K562 (cell line): Measurements from ENCODE around the gene SHISA2. TPM values are rescaled to one million over a fixed set of nuclear protein-coding genes. Genes with fewer than 3 reads are reported as not detected.
"Not testable (repeated sequence)": the region's sequence is repeated elsewhere in the genome, so short reads cannot be mapped to it uniquely, and the experiment has no call there.

Source experiments
- ATAC-seq: fragments of 200-7000 bp; cut with Tn5 transposase; 3 replicates; pipeline ENCODE4 v1.9.1; 2020; ENCODE audit warnings: moderate library complexity
- BruUV-seq: library from RNA; stranded (reverse); fragments of 400-500 nt; replicated peaks from 2 replicates; lab custom pipeline; 2021; lab: Mats Ljungman, UMichigan
- CTCF ChIA-PET: fragments of 300-600 bp; formaldehyde crosslinking; extraction: SDS; loops from one replicate; lab custom pipeline; 2021; ENCODE audit warnings: low intra/inter-chr PET ratio; lab: Yijun Ruan, JAX
- POLR2A ChIA-PET: fragments of 300-600, 350-650 bp; sonication (Branson Sonifier 250); formaldehyde crosslinking; extraction: SDS; loops from one replicate; lab custom pipeline; 2021; ENCODE audit warnings: antibody characterized with exemption, inconsistent platforms; lab: Yijun Ruan, JAX
- DNase-seq, 4 experiments: peaks; one replicate each; pipeline versions ENCODE4 v3.0.0 to v3.0.0-alpha.2; 2011 to 2018; ENCODE audit warnings: low spot score in 3 of 4, mixed read lengths in 3 of 4; ENCODE audit errors: extremely low read depth in 1 of 4
- FAIRE-seq: peaks from 2 replicates; lab custom pipeline; 2011; peaks lifted over from hg19 to GRCh38; lab: Jason Lieb, UNC
- H2AFZ ChIP-seq: 2 replicates; pipeline ENCODE4 v1.6.0; 2011; ENCODE audit warnings: low read depth, low read length, control low read depth, inconsistent platforms
- H3K27ac ChIP-seq: fragments of 200-600 bp; 3 replicates; pipeline ENCODE4 v1.8.0; 2011; ENCODE audit warnings: low read depth, mild to moderate bottlenecking, control low read depth, inconsistent platforms, low read length, moderate library complexity, mixed read lengths; ENCODE audit errors: extremely low read depth
- H3K27me3 ChIP-seq, 2 experiments: fragments of 300-600 bp in 1 of 2; 2 replicates in 1 of 2; 3 replicates in 1 of 2; pipeline versions ENCODE4 v1.6.0 to v1.8.0; 2011; ENCODE audit warnings: inconsistent platforms in 2 of 2, low read length in 2 of 2, mild to moderate bottlenecking in 1 of 2, mixed read lengths in 1 of 2, moderate library complexity in 1 of 2; ENCODE audit not compliant: control insufficient read depth in 2 of 2, insufficient read depth in 2 of 2
- H3K36me3 ChIP-seq: fragments of 300-600 bp; 3 replicates; pipeline ENCODE4 v1.8.0; 2011; ENCODE audit warnings: mild to moderate bottlenecking, low read length, inconsistent platforms; ENCODE audit not compliant: control insufficient read depth, insufficient read depth
- H3K4me1 ChIP-seq, 2 experiments: fragments of 200-600 bp in 1 of 2; replicated peaks in 1 of 2; 2 replicates in 1 of 2; 3 replicates in 1 of 2; pipeline versions ENCODE4 v1.5.1 to v1.8.0; 2011; ENCODE audit warnings: inconsistent platforms in 2 of 2, low read length in 2 of 2, mild to moderate bottlenecking in 1 of 2, mixed read lengths in 1 of 2, moderate library complexity in 1 of 2; ENCODE audit not compliant: control insufficient read depth in 2 of 2, insufficient read depth in 2 of 2
- H3K4me2 ChIP-seq: 2 replicates; pipeline ENCODE4 v1.6.1; 2011; ENCODE audit warnings: low read length, control low read depth, inconsistent platforms, mixed read lengths; ENCODE audit not compliant: insufficient read depth
- H3K4me3 ChIP-seq: fragments of 200-600 bp; sonication (generic), shearing (Covaris generic); 2 replicates; pipeline ENCODE4 v1.5.1; 2016; ENCODE audit warnings: control low read depth, inconsistent platforms
- H3K79me2 ChIP-seq: fragments of 200-600 bp; 3 replicates; pipeline ENCODE4 v1.8.0; 2011; ENCODE audit warnings: low read length, inconsistent platforms; ENCODE audit not compliant: control insufficient read depth, insufficient read depth
- H3K9ac ChIP-seq, 2 experiments: 2 replicates each; pipeline versions ENCODE4 v1.6.0 to v1.6.1; 2011; ENCODE audit warnings: low read depth in 2 of 2, low read length in 2 of 2, control low read depth in 1 of 2, inconsistent platforms in 1 of 2, mild to moderate bottlenecking in 1 of 2, mixed read lengths in 1 of 2; ENCODE audit not compliant: insufficient read depth in 1 of 2
- H3K9me1 ChIP-seq: one replicate; pipeline ENCODE4 v1.6.0; 2011; ENCODE audit warnings: inconsistent platforms, mild to moderate bottlenecking, low read length, moderate library complexity; ENCODE audit not compliant: control insufficient read depth, insufficient read depth
- H3K9me3 ChIP-seq: replicated peaks from 2 replicates; pipeline ENCODE4 v1.5.1; 2011; ENCODE audit warnings: low read depth, low read length, inconsistent platforms; ENCODE audit not compliant: control insufficient read depth, insufficient read depth
- H4K20me1 ChIP-seq: replicated peaks from 2 replicates; pipeline ENCODE4 v1.6.1; 2011; ENCODE audit warnings: low read length, inconsistent platforms, mixed read lengths; ENCODE audit not compliant: control insufficient read depth, insufficient read depth
- GTF2E2 ChIP-seq: fragments of 200-800 bp; sonication (Bioruptor generic); IDR thresholded peaks from 2 replicates; pipeline ENCODE4 v1.6.1; 2016; ENCODE audit warnings: missing genetic modification characterization, missing compliant biosample characterization
- ZHX1 ChIP-seq: fragments of 150-350 bp; conservative IDR thresholded peaks from 2 replicates; pipeline ENCODE4 v1.6.1; 2014; ENCODE audit warnings: low read length
- ZNF431 ChIP-seq: sonication (generic); formaldehyde crosslinking; IDR thresholded peaks from 2 replicates; pipeline ENCODE4 v1.8.0; 2022; ENCODE audit warnings: mild to moderate bottlenecking, missing genetic modification reagents
- ZNF589 ChIP-seq: fragments of 200-800 bp; sonication (Bioruptor generic); IDR thresholded peaks from 2 replicates; pipeline ENCODE4 v1.6.1; 2016; ENCODE audit warnings: low read depth, missing genetic modification characterization, missing compliant biosample characterization
- ZNF75A ChIP-seq: fragments of 450-650 bp; formaldehyde crosslinking; IDR thresholded peaks from 2 replicates; pipeline ENCODE4 v1.4.0; 2020; ENCODE audit warnings: mild to moderate bottlenecking
- WGBS: fragments of 100-300 bp; shearing (Covaris generic); methylation state at CpG from one replicate; pipeline ENCODE4 v1.1.6; 2016; ENCODE audit warnings: low coverage, mixed read lengths; ENCODE audit not compliant: insufficient coverage; ENCODE audit errors: missing lambda C conversion rate; 5-methylcytosine and 5-hydroxymethylcytosine counted together
- in situ Hi-C: fragments of 300-500 bp; cut with MboI; formaldehyde crosslinking; loops from 4 replicates; pipeline ENCODE4 v1.15.0; 2018; ENCODE audit warnings: inconsistent platforms, mixed read lengths
- intact Hi-C: fragments of 100-400 bp; cut with micrococcal nuclease; formaldehyde crosslinking; loops from 2 replicates; pipeline ENCODE4 v1.14.2; 2022
- polyA plus RNA-seq, 8 experiments: library from polyadenylated mRNA; depleted of rRNA in 4 of 8; stranded (reverse) in 5 of 8; unstranded in 3 of 8; fragments of >200 nt; fragmentation: Nextera tagmentation in 2 of 8; fragmentation: Illumina TruSeq in 1 of 8; extraction: Ambion mirVana in 2 of 8; extraction: Trizol in 1 of 8; gene quantifications; 2 replicates each; pipeline versions ENCODE4 v1.2.1 to v1.2.3, GENCODE V29; 2011 to 2014; ENCODE audit warnings: inconsistent platforms in 1 of 8, missing spikeins in 1 of 8
- total RNA-seq, 7 experiments: library from RNA; depleted of rRNA in 6 of 7; stranded (reverse); fragments of >200 nt in 6 of 7; fragmentation: Illumina TruSeq in 2 of 7; extraction: Trizol in 2 of 7; gene quantifications; 2 replicates each; pipeline versions ENCODE4 v1.2.1 to v1.2.3, GENCODE V29; 2011 to 2021; ENCODE audit warnings: low replicate concordance in 1 of 7

Gene SHISA2
- total and polyA plus RNA-seq, 9 of the 15 experiments (the other 6 are each of a cell fraction or from before 2014, with no cell fraction given), result not detected

- TF ChIP-seq ZHX1, result no peak
- TF ChIP-seq ZNF589 (CRISPR knock-in tag), result no peak
- no peak for TF ChIP-seq GTF2E2
- no peak for TF ChIP-seq ZNF431 (CRISPR knock-in tag)
- TF ChIP-seq ZNF75A (CRISPR knock-in tag), result no peak
These were observed 43.5 kb upstream of the SHISA2 start (continued) for GRCh38 chr13:26095338-26095737.

GRCh38 chr13:26076821-26077220 is 25.0 kb upstream of the SHISA2 start:
- H2AFZ ChIP-seq, H3K9me3 ChIP-seq, POLR2A ChIA-PET, BruUV-seq, H3K4me1 ChIP-seq, H3K27ac ChIP-seq, H3K4me2 ChIP-seq, in situ Hi-C loops, H3K9ac ChIP-seq, H3K79me2 ChIP-seq, H3K27me3 ChIP-seq, H3K4me3 ChIP-seq, intact Hi-C loops, H3K9me1 ChIP-seq, ATAC-seq, H3K36me3 ChIP-seq, CTCF ChIA-PET, DNase-seq, H4K20me1 ChIP-seq, FAIRE-seq: not testable (repeated sequence)
- WGBS, result 3% methylated on average over 3 of the region's 5 CpGs
